Right kidney (tissue), 1 donor: ENCODE data around the gene NCDN.

Experiments used
- DNase-seq: peaks from one replicate; pipeline ENCODE4 v3.0.0-alpha.2; 2016

NCDN gene

GRCh38 chr1:35554266-35555211 is 3.1 kb upstream of the NCDN start:
- DNase-seq = no peak

GRCh38 chr1:35555212-35555584 is 2.4 kb upstream of the NCDN start:
- no peak for DNase-seq

GRCh38 chr1:35555601-35556477 is 1.8 kb upstream of the NCDN start:
- DNase-seq = no peak

GRCh38 chr1:35556484-35557117 is 998 bp upstream of the NCDN start:
- DNase-seq = no peak

- peak; percentile 99 for DNase-seq
Measured at GRCh38 chr1:35557118-35557610, 435 bp upstream of the NCDN start, which contains the start of gene KIAA0319L. KIAA0319L (minus strand) TSS chr1:35557403; CDS start chr1:35554491, 2,912 bp downstream.

GRCh38 chr1:35558374-35559316 is 1.0 kb downstream of the NCDN start:
- DNase-seq = peak; percentile 68

- DNase-seq = no peak
Measured at GRCh38 chr1:35559317-35559944, 1.8 kb downstream of the NCDN start.

GRCh38 chr1:35560256-35561225 is 2.9 kb downstream of the NCDN start:
- no peak for DNase-seq

GRCh38 chr1:35561297-35561971 is 3.8 kb downstream of the NCDN start:
- DNase-seq = no peak

- DNase-seq = no peak
Measured at GRCh38 chr1:35561972-35562680, 4.5 kb downstream of the NCDN start.

GRCh38 chr1:35563166-35563565 is 5.6 kb downstream of the NCDN start:
- DNase-seq = no peak

GRCh38 chr1:35564037-35564883 is 6.7 kb downstream of the NCDN start:
- no peak for DNase-seq

GRCh38 chr1:35564884-35565741 is 7.5 kb downstream of the NCDN start:
- DNase-seq = no peak

- DNase-seq = no peak
Measured at GRCh38 chr1:35565742-35566133, 8.1 kb downstream of the NCDN start.

GRCh38 chr1:35567947-35568558 is 10.5 kb downstream of the NCDN start:
- DNase-seq = no peak

GRCh38 chr1:35568975-35569395 is 11.4 kb downstream of the NCDN start:
- peak; percentile 69 for DNase-seq
